Measurements from ENCODE around the gene FOXK2. TPM values are rescaled to one million over a fixed set of nuclear protein-coding genes. Genes with fewer than 3 reads are reported as not detected.

FOXK2 gene
- total RNA-seq, 1 donor from 2014 or later: 88.3 TPM

- DNase-seq (ENCODE audit: low spot score in 2 of 2, unreplicated experiment in 2 of 2): no peak
- no peak for TF ChIP-seq CTCF (IDR thresholded peaks at IDR 0.05; ENCODE audit: unreplicated experiment)
- Mint-ChIP-seq H3K36me3 (peaks cover 56% of the 10 kb centered on the region), H3K4me3 (no peak overlapping the region), H3K9me3 (peaks cover 13% of the 10 kb centered on the region), H3K27me3 (ENCODE audit: low read depth) (no peaks in the 10 kb centered on the region), H3K27ac (no peak overlapping the region), H3K4me1 (peaks cover 33% of the 10 kb centered on the region)
Measured at GRCh38 chr17:82609655-82610054, 90.1 kb downstream of the FOXK2 start.

GRCh38 chr17:82611140-82612058 lies 91.9 kb downstream of the FOXK2 start:
- Mint-ChIP-seq H3K27me3 (ENCODE audit: low read depth) (no peaks in the 10 kb centered on the region), H3K27ac (peak overlapping the region; percentile 82), H3K4me3 (no peak overlapping the region), H3K9me3 (peaks cover 11% of the 10 kb centered on the region), H3K4me1 (peaks cover 33% of the 10 kb centered on the region), H3K36me3 (peaks cover 50% of the 10 kb centered on the region)
- no peak for DNase-seq (ENCODE audit: low spot score in 2 of 2, unreplicated experiment in 2 of 2)
- TF ChIP-seq CTCF (IDR thresholded peaks at IDR 0.05; ENCODE audit: unreplicated experiment): no peak

- TF ChIP-seq CTCF (IDR thresholded peaks at IDR 0.05; ENCODE audit: unreplicated experiment): no peak
- no peaks in the 10 kb centered on the region for H3K27me3 Mint-ChIP-seq (ENCODE audit: low read depth)
- peaks cover 31% of the 10 kb centered on the region for H3K4me1 Mint-ChIP-seq
- H3K9me3 Mint-ChIP-seq: peaks cover 8% of the 10 kb centered on the region
- peak overlapping the region; percentile 32 for H3K27ac Mint-ChIP-seq
- peaks cover 48% of the 10 kb centered on the region for H3K36me3 Mint-ChIP-seq
- no peak overlapping the region for H3K4me3 Mint-ChIP-seq
- no peak for DNase-seq (ENCODE audit: low spot score in 2 of 2, unreplicated experiment in 2 of 2)
Measured at GRCh38 chr17:82613283-82614094, 94.0 kb downstream of the FOXK2 start.

- no peak for DNase-seq (ENCODE audit: low spot score in 2 of 2, unreplicated experiment in 2 of 2)
- Mint-ChIP-seq H3K4me1 (peaks cover 31% of the 10 kb centered on the region), H3K9me3 (peaks cover 8% of the 10 kb centered on the region), H3K4me3 (no peak overlapping the region), H3K27me3 (ENCODE audit: low read depth) (no peaks in the 10 kb centered on the region), H3K27ac (peak overlapping the region; percentile 79), H3K36me3 (peaks cover 50% of the 10 kb centered on the region)
- no peak for TF ChIP-seq CTCF (IDR thresholded peaks at IDR 0.05; ENCODE audit: unreplicated experiment)
Measured at GRCh38 chr17:82614095-82614631, 94.6 kb downstream of the FOXK2 start.

- Mint-ChIP-seq H3K27me3 (ENCODE audit: low read depth) (no peaks in the 10 kb centered on the region), H3K4me1 (peaks cover 31% of the 10 kb centered on the region), H3K9me3 (no peaks in the 10 kb centered on the region), H3K36me3 (peaks cover 42% of the 10 kb centered on the region), H3K4me3 (no peak overlapping the region), H3K27ac (peak overlapping the region; percentile 47)
- DNase-seq (ENCODE audit: low spot score in 2 of 2, unreplicated experiment in 2 of 2): no peak
- TF ChIP-seq CTCF (IDR thresholded peaks at IDR 0.05; ENCODE audit: unreplicated experiment): no peak
Measured at GRCh38 chr17:82615084-82616020, 95.8 kb downstream of the FOXK2 start.
